Measurements from ENCODE around the gene CFAP300.

The CFAP300 gene

GRCh38 chr11:102047305-102047924 is at the start of gene CFAP300:
CFAP300 (plus strand) TSS chr11:102047437; CDS start chr11:102047471, 34 bp downstream.
- DNase-seq (ENCODE audit: extremely low read depth, low read depth) = peak; percentile 64
- TF ChIP-seq CTCF (IDR thresholded peaks at IDR 0.05; ENCODE audit: low read depth, low read length) = no peak

- no peak for TF ChIP-seq CTCF (IDR thresholded peaks at IDR 0.05; ENCODE audit: low read depth, low read length)
- DNase-seq (ENCODE audit: extremely low read depth, low read depth) = no peak
Observed at GRCh38 chr11:102001657-102002338, 45.4 kb upstream of the CFAP300 start.

GRCh38 chr11:102004220-102004619 is 43.0 kb upstream of the CFAP300 start:
- no peak for DNase-seq (ENCODE audit: extremely low read depth, low read depth)
- no peak for TF ChIP-seq CTCF (IDR thresholded peaks at IDR 0.05; ENCODE audit: low read depth, low read length)

- TF ChIP-seq CTCF (IDR thresholded peaks at IDR 0.05; ENCODE audit: low read depth, low read length) = no peak
- no peak for DNase-seq (ENCODE audit: extremely low read depth, low read depth)
Observed at GRCh38 chr11:102005306-102005705, 41.9 kb upstream of the CFAP300 start.

GRCh38 chr11:102006835-102007566 is 40.2 kb upstream of the CFAP300 start:
- no peak for TF ChIP-seq CTCF (IDR thresholded peaks at IDR 0.05; ENCODE audit: low read depth, low read length)
- DNase-seq (ENCODE audit: extremely low read depth, low read depth) = no peak

GRCh38 chr11:102007567-102008437 is 39.4 kb upstream of the CFAP300 start:
- TF ChIP-seq CTCF (IDR thresholded peaks at IDR 0.05; ENCODE audit: low read depth, low read length) = peak; percentile 33
- DNase-seq (ENCODE audit: extremely low read depth, low read depth) = peak; percentile 20
